ENCODE data around the gene RBPMS2. TPM values are rescaled to one million over a fixed set of nuclear protein-coding genes. Genes with fewer than 3 reads are reported as not detected.

Gene RBPMS2
- total and polyA plus RNA-seq, 2 of the 4 experiments (the other 2 are of a cell fraction), result 2.8 TPM; not detected in 1

- ATAC-seq (ENCODE audit: low read depth), result no peak
- intact Hi-C loops (cut with micrococcal nuclease), result no loop called here
- Histone ChIP-seq H2BK5ac (ENCODE audit: low read depth, low read length, poor library complexity, severe bottlenecking) (no peak overlapping the region), H3K27me3 (ENCODE audit: control insufficient read depth, insufficient read depth, low read length) (0 out of 2 replicates have a peak, but pooled peaks cover 2% of the 10 kb centered on the region), H3K36me3 (ENCODE audit: control insufficient read depth, insufficient read depth, low read length) (no peaks in the 10 kb centered on the region), H3K4me3 (ENCODE audit: insufficient read depth, low read depth, low read length) (no peak overlapping the region), H4K8ac (ENCODE audit: low read depth in 2 of 2, low read length in 2 of 2) (no peak overlapping the region), H3K9me3 (ENCODE audit: control insufficient read depth, insufficient read depth, low read length) (no peaks in the 10 kb centered on the region), H2AFZ (replicated peaks; ENCODE audit: low read length, poor library complexity) (no peak overlapping the region), H2BK20ac (ENCODE audit: low read depth, low read length) (no peak overlapping the region), H3K14ac (replicated peaks; ENCODE audit: low read depth, low read length) (no peak overlapping the region), H2AK5ac (ENCODE audit: low read depth, low read length) (no peak overlapping the region), H3K9ac (ENCODE audit: low read depth, low read length) (no peak overlapping the region), H3K4me2 (ENCODE audit: low read depth, low read length) (no peak overlapping the region), H2AK9ac (replicated peaks; ENCODE audit: low read depth, low read length, poor library complexity) (no peak overlapping the region), H2BK120ac (ENCODE audit: low read depth, low read length) (no peak overlapping the region), H3K79me1 (ENCODE audit: low read depth in 1 of 2, low read length in 2 of 2) (no peaks in the 10 kb centered on the region), H3K23ac (ENCODE audit: low read depth, low read length) (no peak overlapping the region), H4K91ac (ENCODE audit: insufficient read depth, low read depth, low read length) (no peak overlapping the region), H3K27ac (ENCODE audit: insufficient read depth, low read length) (no peak overlapping the region), H4K5ac (ENCODE audit: low read depth, low read length) (no peak overlapping the region), H3K18ac (ENCODE audit: low read depth, low read length) (no peak overlapping the region), H3K4me1 (ENCODE audit: control insufficient read depth, insufficient read depth, low read length) (peaks cover 8% of the 10 kb centered on the region; the same call in 1 of the 2 replicates), H3K56ac (ENCODE audit: extremely low read depth, insufficient read depth, low read length) (no peak overlapping the region), H2BK15ac (ENCODE audit: low read depth, low read length) (no peak overlapping the region), H3K4ac (ENCODE audit: low read depth, low read length) (no peak overlapping the region), H3K9me1 (ENCODE audit: insufficient read depth, low read length) (0 out of 2 replicates have a peak, but pooled peaks cover 9% of the 10 kb centered on the region), H4K20me1 (ENCODE audit: insufficient read depth, low read length) (no peaks in the 10 kb centered on the region)
- in situ Hi-C loops (cut with MboI; ENCODE audit: low sequenced_read_pairs), result no loop called here
- WGBS, 2 experiments (ENCODE audit: extremely low coverage in 2 of 2, insufficient read length in 1 of 2), result 100% methylated on average over 5 of the region's 11 CpGs; no CpG with 5 or more reads in 1 of the 2 experiments
- ChIA-PET CTCF (no interaction called here), POLR2A (ENCODE audit: unreplicated experiment) (no interaction called here)
- BruUV-seq (replicated peaks), result no TSS peak
- no peak for DNase-seq
- no peak for TF ChIP-seq CEBPB (IDR thresholded peaks at IDR 0.05; ENCODE audit: low read depth, low read length)
- TF ChIP-seq FOS (IDR thresholded peaks at IDR 0.05; ENCODE audit: low read depth, low read length), result no peak
- TF ChIP-seq CTCF (conservative IDR thresholded peaks at IDR 0.05; ENCODE audit: low read depth, low read length), result no peak
- TF ChIP-seq POLR2A (IDR thresholded peaks at IDR 0.05; ENCODE audit: low read depth, low read length), result no peak
- no peak for TF ChIP-seq RAD21 (IDR thresholded peaks at IDR 0.05; ENCODE audit: low read length)
- no peak for TF ChIP-seq NFE2L2 (IDR thresholded peaks at IDR 0.05; ENCODE audit: low read depth, low read length)
- TF ChIP-seq BHLHE40 (IDR thresholded peaks at IDR 0.05; ENCODE audit: low read depth, low read length), result no peak
- TF ChIP-seq USF2 (IDR thresholded peaks at IDR 0.05; ENCODE audit: low read depth, low read length), result no peak
- dilution Hi-C loops (cut with HindIII; ENCODE audit: low sequenced_read_pairs, unreplicated experiment), result no loop called here
These were observed 31.7 kb downstream of the RBPMS2 start for GRCh38 chr15:64743691-64744090.

All from IMR-90 (cell line).